DMS53 treated with DMSO at 0.1 percent for 48 hours (cell line): ENCODE results near the gene PARP1.
"Not testable (repeated sequence)": the region's sequence is repeated elsewhere in the genome, so short reads cannot be mapped to it uniquely, and the experiment has no call there.

Source experiments
- DNase-seq: peaks from one replicate; lab custom pipeline; 2025; ENCODE audit not compliant: unreplicated experiment; lab: John Stamatoyannopoulos, UW

Gene PARP1

GRCh38 chr1:226429858-226430715 is 22.2 kb upstream of the PARP1 start:
- DNase-seq, result no peak

- no peak for DNase-seq
Measured at GRCh38 chr1:226428791-226429461, 21.0 kb upstream of the PARP1 start.

GRCh38 chr1:226428348-226428747 is 20.5 kb upstream of the PARP1 start:
- no peak for DNase-seq

GRCh38 chr1:226427131-226427530 is 19.2 kb upstream of the PARP1 start:
- DNase-seq, result no peak

- not testable (repeated sequence) for DNase-seq
Measured at GRCh38 chr1:226426395-226426794, 18.5 kb upstream of the PARP1 start.

- DNase-seq, result no peak
Measured at GRCh38 chr1:226425431-226426031, 17.6 kb upstream of the PARP1 start.

DNA sequence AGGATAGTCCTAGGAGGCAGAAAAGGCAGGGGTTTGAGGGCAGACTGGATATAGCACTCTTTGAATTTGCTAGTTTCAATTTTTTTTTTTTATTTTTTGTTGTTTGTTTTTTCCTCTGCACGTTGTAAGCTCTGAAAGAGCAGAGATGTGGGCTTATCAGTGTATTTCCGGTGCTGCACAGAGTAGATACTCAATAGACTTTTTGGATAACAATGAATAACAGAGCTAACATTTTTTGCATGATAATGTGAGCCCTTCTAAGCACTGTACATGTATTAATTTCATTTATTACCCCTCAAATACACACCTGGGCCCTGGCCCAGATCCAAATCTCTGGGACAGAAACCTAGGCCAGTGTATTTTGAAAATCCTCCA is 17.1 kb upstream of the PARP1 start:
- no peak for DNase-seq

- DNase-seq, result peak; percentile 49
Measured at GRCh38 chr1:226424221-226425003, 16.5 kb upstream of the PARP1 start.

DNA sequence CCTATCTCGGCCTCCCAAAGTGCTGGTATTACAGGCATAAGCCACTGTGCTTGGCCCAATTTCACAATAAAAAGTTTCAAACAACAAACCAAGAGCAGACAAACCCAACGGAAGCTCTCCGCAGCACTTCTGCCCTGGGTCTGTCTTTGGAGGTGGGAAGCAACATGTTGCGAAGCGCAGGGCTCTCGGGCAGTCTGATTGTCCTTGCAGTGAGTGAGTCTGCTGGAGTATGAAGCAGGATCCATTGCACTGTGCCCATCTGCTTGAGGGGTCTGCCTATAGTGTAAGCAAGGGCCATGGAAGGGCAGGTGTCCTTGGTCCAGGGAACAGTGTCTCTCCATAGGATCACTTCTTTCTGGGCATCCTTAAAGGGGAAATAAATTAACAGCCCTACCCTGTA is 14.6 kb upstream of the PARP1 start:
- no peak for DNase-seq

DNA sequence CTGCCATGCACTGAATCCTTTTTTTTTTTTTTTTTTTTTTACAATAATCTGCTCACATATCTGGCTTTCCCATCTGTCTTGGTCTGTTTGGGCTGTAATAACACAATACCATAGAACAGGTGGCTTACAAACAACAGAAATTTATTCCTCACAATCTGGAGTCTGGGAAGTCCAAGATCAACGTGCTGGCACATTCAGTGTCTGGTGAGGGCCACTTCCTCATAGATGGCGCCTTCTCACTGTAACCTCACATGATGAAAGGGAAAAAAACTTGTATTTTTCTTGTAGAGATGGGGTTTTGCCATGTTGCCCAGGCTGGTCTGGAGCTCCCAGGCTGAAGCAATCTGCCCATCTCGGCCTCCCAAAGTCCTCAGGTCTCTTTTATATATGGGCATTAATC is 13.0 kb upstream of the PARP1 start:
- no peak for DNase-seq

DNA sequence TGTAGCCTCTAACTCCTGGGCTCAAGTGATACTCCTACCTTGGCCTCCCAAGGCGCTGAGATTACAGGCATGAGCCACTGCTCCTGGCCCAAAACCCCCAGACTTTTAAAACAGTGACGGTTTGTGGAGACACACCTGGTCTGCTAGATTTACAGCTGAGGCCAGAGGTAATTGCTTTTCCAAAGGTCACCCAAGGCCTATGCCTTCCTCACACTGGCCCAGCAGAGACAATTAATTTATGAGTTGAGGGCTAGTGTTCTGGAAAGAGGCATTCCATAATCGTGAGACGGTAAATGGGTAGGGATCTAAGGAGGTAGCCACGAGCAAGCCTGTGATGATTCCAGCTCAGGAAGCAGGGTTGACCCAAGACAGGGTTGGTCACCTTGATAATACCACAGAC is 12.4 kb upstream of the PARP1 start:
- no peak for DNase-seq

- DNase-seq, result no peak
Measured at GRCh38 chr1:226419284-226420029, 11.6 kb upstream of the PARP1 start.

- DNase-seq, result no peak
Measured at GRCh38 chr1:226417830-226418546, 10.1 kb upstream of the PARP1 start.

DNA sequence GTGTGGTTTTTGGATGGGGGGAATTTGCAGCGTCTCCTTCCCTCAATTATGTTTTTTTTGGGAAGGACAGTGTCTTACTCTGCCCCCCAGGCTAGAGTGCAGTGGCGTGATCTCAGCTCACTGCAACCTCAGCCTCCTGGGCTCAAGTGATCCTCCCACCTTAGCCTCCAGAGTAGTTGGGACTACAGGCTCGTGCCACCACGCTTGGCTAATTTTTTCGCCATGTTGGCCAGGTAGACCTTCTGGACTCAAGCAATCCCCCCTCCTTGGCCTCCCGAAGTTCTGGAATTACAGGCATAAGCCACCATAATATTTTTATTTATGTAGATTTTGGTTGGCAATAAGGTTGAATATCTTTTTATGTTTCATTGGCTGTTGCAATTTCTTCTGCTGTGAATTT is 9.5 kb upstream of the PARP1 start:
- DNase-seq, result no peak

- DNase-seq, result no peak
Measured at GRCh38 chr1:226414098-226414698, 6.3 kb upstream of the PARP1 start.

DNA sequence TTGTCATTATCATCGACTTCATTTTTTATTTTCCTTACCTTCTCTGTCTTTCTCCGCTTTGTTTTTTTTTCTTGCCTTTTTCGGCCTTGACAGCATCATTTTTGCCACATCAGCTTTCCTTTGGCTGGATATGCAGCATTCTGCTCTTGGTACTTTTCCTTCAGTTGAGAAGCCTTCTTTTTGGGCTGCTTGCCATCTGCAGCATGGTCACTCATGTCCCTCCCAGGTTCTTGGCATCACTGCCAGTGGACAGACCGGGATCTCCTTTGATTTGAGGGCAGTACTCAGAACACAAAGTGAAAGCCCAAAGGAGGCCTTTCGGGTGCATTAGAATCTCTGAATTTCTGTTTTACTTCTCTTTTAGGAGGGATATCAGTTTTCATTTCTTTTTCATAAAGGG is 3.7 kb upstream of the PARP1 start:
- DNase-seq, result no peak

DNA sequence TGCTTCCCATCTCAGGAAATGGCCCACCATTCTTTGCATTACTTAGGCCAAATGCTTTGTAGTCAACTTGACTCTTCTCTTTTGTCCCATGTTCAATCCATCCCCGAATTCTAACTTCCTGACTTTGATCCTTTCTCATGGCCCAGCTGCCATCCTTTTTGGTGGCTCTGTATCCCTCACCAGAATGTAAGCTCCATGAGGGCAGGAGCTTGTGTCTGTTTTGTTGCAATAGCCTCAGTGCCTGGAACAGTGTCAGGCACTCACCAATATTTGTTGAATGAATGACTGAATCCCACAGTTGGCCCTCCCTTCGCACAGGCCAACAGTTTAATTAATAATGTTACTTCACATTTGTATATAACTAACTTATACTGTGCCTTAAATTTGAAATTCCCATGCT is 3.1 kb upstream of the PARP1 start:
- no peak for DNase-seq

DNA sequence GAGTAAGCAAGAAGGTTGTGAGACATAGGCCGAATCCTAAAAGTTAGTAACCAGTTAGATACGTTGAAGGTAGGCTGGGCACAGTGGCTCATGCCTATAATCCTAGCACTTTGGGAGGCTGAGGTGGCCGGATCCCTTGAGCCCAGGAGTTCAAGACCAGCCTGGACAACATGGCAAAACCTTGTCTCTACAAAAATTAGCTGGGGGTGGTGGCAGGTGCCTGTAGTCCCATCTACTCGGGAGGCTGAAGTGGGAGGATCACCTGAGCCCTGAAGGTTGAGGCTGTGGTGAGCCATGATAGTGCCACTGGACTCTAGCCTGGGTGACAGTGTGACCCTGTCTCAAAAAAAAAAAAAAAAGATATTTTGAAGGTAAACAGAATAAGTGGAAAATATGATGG is 1.5 kb upstream of the PARP1 start:
- no peak for DNase-seq

- DNase-seq, result no peak
Measured at GRCh38 chr1:226408285-226409184, 642 bp upstream of the PARP1 start.
